GM12874 (cell line): ENCODE data around the gene GCHFR.
A peak's percentile ranks its signal among the peaks of the same experiment; 100 is the strongest.

Source experiments
- CTCF ChIP-seq: IDR thresholded peaks from 2 replicates; pipeline ENCODE4 v1.5.1; 2011; ENCODE audit warnings: low read depth, mild to moderate bottlenecking, control low read depth, low read length, moderate library complexity; ENCODE audit not compliant: insufficient read depth

Gene GCHFR

GRCh38 chr15:40793216-40793989, 29.5 kb downstream of the GCHFR start:
- TF ChIP-seq CTCF, result no peak

- TF ChIP-seq CTCF, result no peak
Measured at GRCh38 chr15:40796041-40796440, 32.2 kb downstream of the GCHFR start.

DNA sequence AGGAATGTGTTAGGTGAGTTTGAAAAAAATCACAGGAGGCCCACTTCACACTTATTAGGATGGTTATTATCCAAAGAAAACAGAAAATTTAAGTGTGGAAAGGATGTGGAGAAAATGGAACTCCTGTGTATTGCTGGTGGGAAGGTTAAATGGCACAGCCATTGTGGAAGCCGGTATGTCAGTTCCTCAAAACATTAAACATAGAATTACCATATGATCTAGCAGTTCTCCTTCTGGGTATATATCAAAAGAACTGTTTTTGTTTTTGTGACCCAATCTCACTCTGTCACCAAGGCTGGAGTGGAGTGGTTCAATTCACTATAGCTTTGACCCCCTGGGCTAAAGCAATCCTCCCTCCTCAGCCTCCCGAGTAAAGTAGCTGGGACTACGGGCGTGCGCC, 32.6 kb downstream of the GCHFR start:
- no peak for TF ChIP-seq CTCF

DNA sequence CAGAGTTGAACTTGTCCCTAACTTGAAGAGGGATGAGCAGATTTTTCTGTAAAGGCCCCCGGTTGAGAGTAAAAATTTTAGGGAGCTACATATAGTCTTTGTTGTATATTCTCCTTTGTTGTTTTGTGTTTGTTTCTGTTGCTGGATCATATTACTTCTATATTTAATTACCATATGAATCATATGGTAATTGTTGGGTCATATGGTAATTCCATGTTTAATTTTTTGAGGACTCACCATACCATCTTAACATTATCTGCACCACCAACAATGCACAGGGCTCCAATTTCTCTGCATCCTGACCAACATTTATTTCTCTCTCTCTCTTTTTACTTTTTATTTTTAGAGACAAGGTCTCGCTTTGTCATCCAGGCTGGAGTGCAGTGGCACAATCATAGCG, 35.7 kb downstream of the GCHFR start:
- no peak for TF ChIP-seq CTCF

DNA sequence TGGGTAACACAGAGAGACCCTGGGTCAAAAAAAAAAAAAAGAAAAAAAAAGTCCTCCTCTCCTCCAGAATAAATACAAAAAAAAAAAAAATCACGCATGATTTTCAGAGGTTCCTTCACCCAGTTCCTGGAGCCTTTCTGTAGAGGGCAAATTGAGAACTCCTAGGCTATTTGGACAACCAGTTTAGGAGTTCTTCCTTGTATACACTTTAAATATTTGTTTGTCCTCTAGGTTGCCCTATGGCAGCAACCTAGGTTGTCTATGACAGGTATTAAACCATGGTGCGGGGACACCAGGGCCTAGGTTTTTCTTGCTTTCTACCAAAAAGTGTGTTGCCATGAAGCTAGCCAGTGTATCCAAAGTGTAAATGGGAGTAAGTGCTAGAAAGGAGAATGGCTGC, 39.2 kb downstream of the GCHFR start:
- TF ChIP-seq CTCF, result no peak

DNA sequence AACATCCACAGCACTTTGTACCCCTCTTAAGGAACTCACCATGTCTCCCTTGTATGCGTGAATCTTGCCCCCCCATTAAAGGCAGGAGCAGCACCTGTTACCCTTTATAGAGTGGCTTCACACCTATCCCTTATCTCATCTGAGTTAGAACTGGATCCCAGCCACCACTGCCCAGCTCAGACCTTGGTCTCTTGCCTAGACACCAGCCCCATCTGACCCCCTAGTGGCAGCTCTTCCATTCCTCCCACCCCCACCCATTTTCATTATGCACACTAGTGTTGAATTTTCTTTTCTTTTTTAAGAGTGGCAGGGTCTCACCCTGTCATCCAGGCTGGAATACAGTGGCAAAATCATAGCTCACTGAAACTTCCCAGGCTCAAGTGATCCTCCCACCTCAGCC, 39.8 kb downstream of the GCHFR start:
- TF ChIP-seq CTCF, result 0 out of 2 replicates have a peak, but pooled peaks have one; percentile 8

GRCh38 chr15:40806672-40807027, 42.8 kb downstream of the GCHFR start:
- TF ChIP-seq CTCF, result no peak
